ENCODE results near the gene B3GALT2. TPM values are rescaled to one million over a fixed set of nuclear protein-coding genes. Genes with fewer than 3 reads are reported as not detected.

The B3GALT2 gene
- total RNA-seq, 2 donors from 2014 or later = 0.33 to 0.52 TPM

DNA sequence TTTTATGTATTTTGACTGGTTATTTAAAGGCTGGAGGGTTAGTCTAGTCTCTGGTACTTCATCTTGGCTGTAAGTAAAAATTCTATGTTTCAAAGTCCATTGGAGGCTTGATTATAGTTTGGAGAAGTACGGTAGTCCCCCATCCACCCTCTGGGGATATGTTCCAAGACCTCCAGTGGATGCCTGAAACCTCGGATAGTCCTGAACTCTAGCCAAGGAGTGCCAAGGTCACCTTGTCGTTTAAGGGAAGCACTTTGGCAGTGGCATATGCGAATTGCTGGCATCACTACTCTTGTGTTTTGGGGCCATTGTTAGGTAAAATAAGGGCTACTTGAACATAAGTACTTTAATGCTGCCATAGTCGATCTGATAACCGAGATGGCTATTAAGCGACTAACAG lies 46.2 kb downstream of the B3GALT2 start:
- intact Hi-C loops (cut with DNase I) = no loop called here
- H3K27me3 ChIP-seq = no peaks in the 10 kb centered on the region
- ATAC-seq = no peak
- 60 to 65% methylated on average over 7 of the region's 7 CpGs for WGBS, 2 donors
- no peak for DNase-seq
- H3K9me3 ChIP-seq = no peaks in the 10 kb centered on the region
- no peaks in the 10 kb centered on the region for H3K4me1 ChIP-seq
- TF ChIP-seq POLR2A (IDR thresholded peaks at IDR 0.05) = no peak
- TF ChIP-seq, protein P1, sequence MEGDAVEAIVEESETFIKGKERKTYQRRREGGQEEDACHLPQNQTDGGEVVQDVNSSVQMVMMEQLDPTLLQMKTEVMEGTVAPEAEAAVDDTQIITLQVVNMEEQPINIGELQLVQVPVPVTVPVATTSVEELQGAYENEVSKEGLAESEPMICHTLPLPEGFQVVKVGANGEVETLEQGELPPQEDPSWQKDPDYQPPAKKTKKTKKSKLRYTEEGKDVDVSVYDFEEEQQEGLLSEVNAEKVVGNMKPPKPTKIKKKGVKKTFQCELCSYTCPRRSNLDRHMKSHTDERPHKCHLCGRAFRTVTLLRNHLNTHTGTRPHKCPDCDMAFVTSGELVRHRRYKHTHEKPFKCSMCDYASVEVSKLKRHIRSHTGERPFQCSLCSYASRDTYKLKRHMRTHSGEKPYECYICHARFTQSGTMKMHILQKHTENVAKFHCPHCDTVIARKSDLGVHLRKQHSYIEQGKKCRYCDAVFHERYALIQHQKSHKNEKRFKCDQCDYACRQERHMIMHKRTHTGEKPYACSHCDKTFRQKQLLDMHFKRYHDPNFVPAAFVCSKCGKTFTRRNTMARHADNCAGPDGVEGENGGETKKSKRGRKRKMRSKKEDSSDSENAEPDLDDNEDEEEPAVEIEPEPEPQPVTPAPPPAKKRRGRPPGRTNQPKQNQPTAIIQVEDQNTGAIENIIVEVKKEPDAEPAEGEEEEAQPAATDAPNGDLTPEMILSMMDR (IDR thresholded peaks at IDR 0.05) = no peak
- H3K4me3 ChIP-seq = no peak overlapping the region
- H3K27ac ChIP-seq = no peak overlapping the region
- peaks cover 0 to 8% of the 10 kb centered on the region in 2 donors for H3K36me3 ChIP-seq (replicated peaks in 1 of 2; ENCODE audit: insufficient read depth in 1 of 2, low read depth in 2 of 2)

DNA sequence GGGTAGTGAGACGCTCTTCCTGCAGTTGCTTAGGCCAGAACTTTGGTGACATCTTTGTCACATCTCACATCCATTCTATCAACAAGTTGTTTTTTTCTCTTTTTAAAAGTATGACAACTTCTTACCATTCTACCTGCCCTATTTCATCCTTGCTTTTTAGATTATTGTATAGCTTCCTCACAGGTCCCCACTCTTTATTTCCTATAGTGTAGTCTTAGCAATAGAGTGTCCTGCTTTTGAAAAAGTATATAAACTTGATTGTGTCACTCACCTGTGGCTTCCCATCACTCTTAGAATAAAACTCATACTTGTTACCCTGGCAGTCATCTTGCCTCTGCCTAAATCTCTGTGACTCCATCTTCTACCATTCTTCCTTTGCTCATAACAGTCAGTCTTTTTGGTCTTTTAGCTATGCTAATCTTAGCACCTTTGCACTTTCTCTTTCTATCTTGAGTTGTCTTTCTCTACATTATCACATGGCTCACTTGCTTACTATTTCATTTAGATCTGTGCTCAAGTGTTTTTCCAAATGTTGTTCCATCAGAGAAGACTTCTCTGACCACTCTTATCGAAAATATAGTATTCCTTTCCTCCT lies 55.0 kb downstream of the B3GALT2 start:
- no peak overlapping the region for H3K27ac ChIP-seq
- TF ChIP-seq, protein P1 (IDR thresholded peaks at IDR 0.05) = no peak
- no peak for TF ChIP-seq POLR2A (IDR thresholded peaks at IDR 0.05)
- intact Hi-C loops (cut with DNase I) = no loop called here
- no peak for DNase-seq
- H3K4me3 ChIP-seq = no peak overlapping the region
- ATAC-seq = no peak
- WGBS, 2 donors = 98 to 100% methylated on average over 2 of the region's 2 CpGs
- H3K36me3 ChIP-seq (replicated peaks in 1 of 2; ENCODE audit: insufficient read depth in 1 of 2, low read depth in 2 of 2) = peaks cover 4 to 9% of the 10 kb centered on the region in 2 donors
- no peaks in the 10 kb centered on the region for H3K9me3 ChIP-seq
- no peaks in the 10 kb centered on the region for H3K27me3 ChIP-seq
- no peaks in the 10 kb centered on the region for H3K4me1 ChIP-seq

MicroRNAs encoded within 50 kb of the gene (microRNA counts, 767-probe panel; counts per million panel counts)
- 0 to 736 counts per million in 2 donors for microRNA hsa-miR-1278

Small RNA genes within 50 kb of the gene (microRNA-seq; reads per million reads assigned to microRNA genes)
- gene MIR1278 (ENCODE audit: borderline number of aligned reads in 2 of 2, borderline replicate concordance in 2 of 2) = 0 reads per million in 2 donors

Small RNA genes within 50 kb of the gene (small RNA-seq; reads per million reads assigned to genes)
- gene MIR1278 = not detected

Other genes with a start within 250 kb of the B3GALT2 start
- 10 to 100 TPM in 1 of 2 donors, 1 to 10 TPM in 1; 7.6 to 47.5 TPM for gene UCHL5, start 127.3 kb downstream of the B3GALT2 start, total RNA-seq
- 10 to 100 TPM; 23.7 to 31.6 TPM for gene RO60, start 127.0 kb downstream of the B3GALT2 start, total RNA-seq
- 1 to 10 TPM; 1.3 to 2.6 TPM for gene GLRX2, start 81.2 kb downstream of the B3GALT2 start, total RNA-seq
- 10 to 100 TPM; 22.6 to 37.9 TPM for gene CDC73, start 64.6 kb downstream of the B3GALT2 start, total RNA-seq